ENCODE results near the gene RPL15.
"Not testable (repeated sequence)": the region's sequence is repeated elsewhere in the genome, so short reads cannot be mapped to it uniquely, and the experiment has no call there.

Gene RPL15

GRCh38 chr3:23894254-23895061 is 22.5 kb upstream of the RPL15 start:
- no peak for DNase-seq

DNA sequence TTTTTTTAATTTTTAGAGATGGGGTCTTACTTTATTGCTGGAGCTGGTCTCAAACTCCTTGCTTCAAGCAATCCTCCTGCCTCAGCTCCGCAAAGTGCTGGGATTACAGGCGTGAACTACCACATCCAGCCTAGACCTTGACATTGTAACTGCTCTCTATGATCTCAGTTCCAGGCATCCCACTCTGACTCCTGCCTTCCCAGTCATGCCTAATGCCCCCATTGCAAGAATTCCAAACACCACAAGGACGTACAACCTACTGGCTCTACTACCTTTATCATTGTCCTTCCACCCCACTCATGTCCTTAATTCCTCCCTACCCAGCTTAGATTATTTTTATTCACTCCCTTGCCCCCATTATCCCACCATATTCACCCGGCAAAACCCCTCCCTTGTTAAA is 21.8 kb upstream of the RPL15 start:
- DNase-seq, result no peak

- DNase-seq, result no peak
Observed at GRCh38 chr3:23900744-23901143, 16.2 kb upstream of the RPL15 start.

GRCh38 chr3:23904545-23904944 is 12.4 kb upstream of the RPL15 start:
- DNase-seq, result no peak

- no peak for DNase-seq
Observed at GRCh38 chr3:23909341-23909740, 7.6 kb upstream of the RPL15 start.

GRCh38 chr3:23911397-23911796 is 5.5 kb upstream of the RPL15 start:
- no peak for DNase-seq

DNA sequence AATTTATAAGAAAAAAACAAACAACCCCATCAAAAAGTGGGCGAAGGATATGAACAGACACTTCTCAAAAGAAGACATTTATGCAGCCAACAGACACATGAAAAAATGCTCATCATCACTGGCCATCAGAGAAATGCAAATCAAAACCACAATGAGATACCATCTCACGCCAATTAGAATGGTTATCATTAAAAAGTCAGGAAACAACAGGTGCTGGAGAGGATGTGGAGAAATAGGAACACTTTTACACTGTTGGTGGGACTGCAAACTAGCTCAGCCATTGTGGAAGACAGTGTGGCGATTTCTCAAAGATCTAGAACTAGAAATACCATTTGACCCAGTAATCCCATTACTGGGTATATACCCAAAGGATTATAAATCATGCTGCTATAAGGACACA is 4.6 kb upstream of the RPL15 start:
- DNase-seq, result not testable (repeated sequence)

- no peak for DNase-seq
Observed at GRCh38 chr3:23913182-23913581, 3.8 kb upstream of the RPL15 start.

- DNase-seq, result no peak
Observed at GRCh38 chr3:23913873-23914743, 2.8 kb upstream of the RPL15 start.

- no peak for DNase-seq
Observed at GRCh38 chr3:23915537-23916108, 1.3 kb upstream of the RPL15 start.

DNA sequence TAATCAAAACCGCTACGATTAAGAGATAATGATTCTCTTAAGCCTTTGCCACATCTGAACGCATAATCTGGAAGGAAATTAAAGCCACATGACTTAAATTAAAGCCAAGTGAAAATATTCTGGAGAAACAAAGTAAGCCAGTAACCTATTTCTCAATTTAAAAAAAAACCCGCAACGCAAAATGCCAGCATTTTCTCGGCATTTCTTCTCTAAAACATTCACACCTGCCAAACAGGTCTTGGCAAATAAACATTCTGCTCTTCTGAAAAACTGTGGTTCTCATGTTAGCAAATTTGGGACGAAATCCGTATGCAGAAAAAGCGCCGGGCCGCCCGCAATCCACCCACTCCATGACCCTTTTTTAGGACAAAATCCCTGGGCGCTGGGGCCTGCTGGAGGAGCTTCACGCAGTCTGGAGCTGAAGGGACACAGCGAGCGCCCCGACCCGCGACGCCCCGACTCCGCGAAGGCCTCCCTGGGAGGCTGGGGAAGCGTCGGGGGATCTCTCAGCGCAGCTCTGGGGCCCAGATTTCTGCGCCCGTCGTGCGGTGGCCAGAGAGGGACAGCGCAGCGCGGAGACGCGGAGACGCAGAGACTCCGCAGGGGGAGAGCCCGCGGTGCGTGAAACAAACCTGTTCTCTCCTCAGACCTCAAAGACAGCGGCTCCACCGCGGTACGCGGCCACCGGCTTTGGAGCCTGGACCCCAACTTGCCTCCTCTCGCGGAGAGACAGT is 613 bp upstream of the RPL15 start:
- no peak for DNase-seq

GRCh38 chr3:23917679-23918303 is 859 bp downstream of the RPL15 start:
- DNase-seq, result not testable (repeated sequence)

DNA sequence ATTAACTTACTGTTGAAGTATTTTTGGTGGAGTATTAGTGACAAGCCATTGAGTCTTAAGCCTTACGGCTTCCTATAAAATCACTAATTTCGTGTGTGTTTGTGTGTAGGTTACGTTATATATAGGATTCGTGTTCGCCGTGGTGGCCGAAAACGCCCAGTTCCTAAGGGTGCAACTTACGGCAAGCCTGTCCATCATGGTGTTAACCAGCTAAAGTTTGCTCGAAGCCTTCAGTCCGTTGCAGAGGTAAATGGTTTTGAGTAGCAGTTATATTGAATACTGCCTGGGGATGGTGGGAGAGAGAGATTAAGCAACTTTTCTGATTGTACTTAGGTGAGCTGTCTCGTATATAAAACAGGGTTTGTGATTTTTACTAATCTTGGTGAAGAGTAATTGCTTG is 1.4 kb downstream of the RPL15 start:
- not testable (repeated sequence) for DNase-seq

DNA sequence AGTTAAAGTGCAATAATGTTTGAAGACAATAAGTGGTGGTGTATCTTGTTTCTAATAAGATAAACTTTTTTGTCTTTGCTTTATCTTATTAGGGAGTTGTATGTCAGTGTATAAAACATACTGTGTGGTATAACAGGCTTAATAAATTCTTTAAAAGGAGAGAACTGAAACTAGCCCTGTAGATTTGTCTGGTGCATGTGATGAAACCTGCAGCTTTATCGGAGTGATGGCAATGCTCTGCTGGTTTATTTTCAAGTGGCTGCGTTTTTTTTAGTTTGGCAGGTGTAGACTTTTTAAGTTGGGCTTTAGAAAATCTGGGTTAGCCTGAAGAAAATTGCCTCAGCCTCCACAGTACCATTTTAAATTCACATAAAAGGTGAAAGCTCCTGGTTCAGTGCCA is 2.7 kb downstream of the RPL15 start:
- DNase-seq, result no peak

GRCh38 chr3:23920151-23920655 is 3.3 kb downstream of the RPL15 start:
- no peak for DNase-seq

DNA sequence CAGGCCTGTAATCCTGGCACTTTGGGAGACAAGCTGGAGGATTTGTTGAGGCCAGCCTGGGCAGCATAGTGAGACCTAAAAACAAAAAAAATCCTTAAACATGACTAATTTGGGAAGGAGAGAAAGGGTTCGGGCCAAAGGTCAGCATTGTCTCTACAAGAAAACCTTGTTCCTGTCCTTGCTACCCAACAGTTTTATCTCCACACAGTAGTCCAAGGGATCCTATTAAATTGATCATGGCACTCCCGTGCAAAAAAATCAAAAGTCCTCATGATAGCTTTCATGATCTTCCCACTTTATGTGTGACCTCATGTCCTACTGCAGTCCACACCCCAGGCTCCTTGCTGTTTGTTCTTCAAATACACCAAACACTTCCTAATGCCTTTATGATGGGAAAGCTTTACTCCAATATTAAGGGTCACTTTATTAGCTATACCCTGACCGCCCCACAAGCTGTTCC is 4.2 kb downstream of the RPL15 start:
- DNase-seq, result no peak

DNA sequence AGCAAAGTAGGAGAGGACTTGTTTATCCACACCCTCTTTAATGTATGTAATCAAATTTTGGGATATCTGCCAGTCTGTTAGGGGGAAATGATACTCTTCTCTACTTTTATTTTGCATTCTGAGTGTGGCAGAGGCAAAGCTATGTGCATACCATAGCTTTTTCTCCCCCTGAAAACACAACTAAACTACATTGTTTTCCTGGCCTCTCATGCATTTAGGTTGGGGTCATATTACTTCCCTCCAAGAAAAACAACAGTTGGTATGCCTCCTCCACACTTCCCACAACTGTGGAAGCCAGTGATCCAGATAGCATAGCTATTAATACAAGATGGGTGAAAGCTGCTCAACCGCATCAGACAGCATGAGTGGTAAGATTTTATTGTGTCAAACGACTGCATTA is 6.9 kb downstream of the RPL15 start:
- no peak for DNase-seq

DNA sequence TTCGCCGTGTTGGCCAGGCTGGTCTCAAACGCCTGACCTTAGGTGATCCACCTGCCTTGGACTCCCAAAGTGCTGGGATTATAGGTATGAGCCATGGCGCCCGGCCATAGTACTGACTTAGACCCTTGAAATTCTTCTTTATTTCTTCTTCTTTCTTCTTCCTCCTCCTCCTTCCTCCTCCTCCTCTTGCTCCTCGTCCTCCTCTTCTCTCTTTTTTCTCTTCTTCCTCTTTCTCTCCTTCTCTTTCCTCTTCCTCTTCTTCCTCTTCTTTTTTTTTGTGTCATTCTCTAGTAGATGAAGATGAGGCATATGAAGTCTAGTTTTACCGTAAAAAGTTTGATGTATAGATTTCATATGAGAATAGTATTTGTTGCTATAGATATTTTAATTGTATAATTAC is 9.3 kb downstream of the RPL15 start:
- DNase-seq, result no peak

GRCh38 chr3:23926736-23927135 is 9.8 kb downstream of the RPL15 start:
- no peak for DNase-seq

- no peak for DNase-seq
Observed at GRCh38 chr3:23928524-23928923, 11.6 kb downstream of the RPL15 start.

- no peak for DNase-seq
Observed at GRCh38 chr3:23931597-23931996, 14.7 kb downstream of the RPL15 start.

DNA sequence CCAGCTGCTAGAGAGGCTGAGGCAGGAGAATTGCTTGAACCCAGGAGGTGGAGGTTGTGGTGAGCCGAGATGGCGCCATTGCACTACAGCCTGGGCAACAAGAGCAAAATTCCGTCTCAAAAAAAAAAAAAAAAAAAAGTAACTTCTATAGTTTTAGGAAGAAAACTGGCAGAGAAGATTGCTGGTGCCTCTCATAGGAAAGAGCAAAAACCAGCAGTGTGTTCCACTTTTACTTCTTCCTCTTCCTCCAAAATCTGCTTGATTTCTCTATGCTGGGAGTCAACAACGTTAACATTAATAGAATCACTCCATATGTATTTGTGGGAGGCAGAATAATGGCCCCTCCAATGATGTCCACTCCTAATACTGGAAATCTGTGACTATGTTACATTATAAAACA is 15.6 kb downstream of the RPL15 start:
- no peak for DNase-seq

All from NCI-H187 treated with DMSO at 0.1 percent for 48 hours (cell line).